ENCODE data around the gene SPSB2.

- TF ChIP-seq CTCF (IDR thresholded peaks at IDR 0.05; ENCODE audit: low read depth, low read length, poor library complexity, severe bottlenecking) (no peak), EZH2phosphoT487 (IDR thresholded peaks at IDR 0.05; ENCODE audit: borderline replicate concordance, low read length) (no peak)
Observed at GRCh38 chr12:6855322-6855721, 17.8 kb downstream of the SPSB2 start.
